C1 segment of cervical spinal cord (tissue), 14 donors: ENCODE measurements around the gene GBF1.
"Not testable (repeated sequence)": the region's sequence is repeated elsewhere in the genome, so short reads cannot be mapped to it uniquely, and the experiment has no call there.

Source experiments
- DNase-seq, 14 donors: peaks; one replicate each; lab custom pipeline; 2025; lab: John Stamatoyannopoulos, UW

The GBF1 gene

DNA sequence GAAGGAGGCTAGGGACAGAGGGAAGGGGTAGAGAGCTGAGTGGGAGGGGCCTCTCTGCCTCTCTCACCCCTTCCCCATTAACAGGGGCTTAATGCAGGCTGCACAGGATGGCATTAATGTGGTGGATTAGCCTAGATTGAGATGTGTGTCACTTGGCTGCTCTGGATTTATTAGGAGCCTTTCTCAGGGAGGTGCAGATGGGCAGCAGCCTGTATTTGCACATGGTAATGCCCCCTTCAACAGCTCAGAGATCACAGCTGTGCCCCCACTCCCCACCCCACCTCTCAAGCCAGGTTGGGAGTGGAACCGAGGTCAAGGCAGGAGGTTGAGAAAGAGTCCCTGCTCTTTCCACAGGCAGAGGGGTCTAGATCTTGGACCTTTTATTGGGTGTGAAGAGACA is 11.3 kb upstream of the GBF1 start:
- DNase-seq = no peak

DNA sequence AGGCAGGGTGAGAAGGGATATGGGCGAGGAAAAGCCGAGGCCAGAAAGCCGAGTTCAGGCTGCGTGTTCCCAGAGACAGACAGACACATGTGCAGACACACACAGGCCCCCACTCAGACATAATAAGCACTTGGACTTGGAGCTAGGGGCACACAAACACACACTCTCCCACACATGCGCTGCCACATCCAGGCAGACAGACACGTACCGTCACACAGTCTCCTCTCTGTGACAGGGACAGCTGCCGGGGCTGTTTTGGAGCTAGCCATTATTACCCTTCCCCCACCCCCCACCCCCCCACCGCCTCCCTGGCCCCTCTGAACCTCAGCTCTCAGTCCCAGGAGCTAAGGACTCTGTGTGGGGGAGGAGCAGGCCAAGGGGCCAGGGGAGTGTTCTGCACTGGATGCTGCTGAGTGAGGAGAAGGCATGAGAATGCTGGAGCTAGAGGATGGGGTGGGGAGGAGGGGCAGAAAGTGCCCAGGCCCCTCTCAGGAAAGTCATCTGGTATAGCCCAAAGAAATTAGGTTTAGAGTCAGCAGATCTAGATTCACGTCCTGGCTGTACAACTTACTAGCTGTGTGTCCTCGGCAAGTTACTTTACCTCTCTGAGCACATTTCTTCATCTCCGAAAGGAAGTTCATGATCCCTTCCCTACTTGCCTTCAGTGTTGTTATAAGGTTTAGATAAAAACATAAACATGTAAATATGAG is 10.3 kb upstream of the GBF1 start:
- DNase-seq = no peak

DNA sequence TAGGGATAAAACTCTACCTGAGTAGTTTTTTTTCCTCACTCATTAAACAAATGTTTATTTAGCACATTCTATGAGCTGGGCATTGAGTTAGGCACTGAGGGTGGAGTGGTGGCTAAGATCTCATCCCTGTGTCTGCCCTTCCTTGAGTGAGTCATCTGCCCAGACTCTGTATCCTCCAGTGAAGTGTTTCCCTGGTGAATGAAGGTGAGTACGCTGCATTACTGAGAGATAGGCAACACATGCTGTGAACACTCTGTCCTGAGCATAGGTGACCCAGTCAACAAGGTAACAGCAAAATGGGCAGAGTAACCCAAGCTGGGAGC is 9.8 kb upstream of the GBF1 start:
- DNase-seq = no peak

DNA sequence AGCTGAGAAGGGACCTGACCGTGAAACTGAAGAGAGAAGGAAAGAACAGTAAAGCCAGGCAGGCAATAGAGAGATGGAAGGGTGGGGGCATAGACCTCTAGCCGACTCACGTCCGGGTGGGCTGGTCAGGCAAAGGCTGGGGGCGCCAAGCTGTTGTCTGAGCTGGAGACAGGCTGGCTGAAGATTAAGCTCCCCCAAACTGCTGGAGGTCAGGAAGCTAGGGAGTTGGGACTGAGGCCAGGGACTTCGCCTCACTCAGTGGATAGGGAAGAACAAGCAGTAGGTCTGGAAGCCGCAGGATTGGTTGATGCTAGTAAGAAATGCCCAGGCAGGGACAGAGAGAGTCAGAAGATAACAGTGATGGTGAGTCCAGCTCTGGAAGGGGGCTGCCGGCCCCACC is 9.3 kb upstream of the GBF1 start:
- no peak for DNase-seq

DNA sequence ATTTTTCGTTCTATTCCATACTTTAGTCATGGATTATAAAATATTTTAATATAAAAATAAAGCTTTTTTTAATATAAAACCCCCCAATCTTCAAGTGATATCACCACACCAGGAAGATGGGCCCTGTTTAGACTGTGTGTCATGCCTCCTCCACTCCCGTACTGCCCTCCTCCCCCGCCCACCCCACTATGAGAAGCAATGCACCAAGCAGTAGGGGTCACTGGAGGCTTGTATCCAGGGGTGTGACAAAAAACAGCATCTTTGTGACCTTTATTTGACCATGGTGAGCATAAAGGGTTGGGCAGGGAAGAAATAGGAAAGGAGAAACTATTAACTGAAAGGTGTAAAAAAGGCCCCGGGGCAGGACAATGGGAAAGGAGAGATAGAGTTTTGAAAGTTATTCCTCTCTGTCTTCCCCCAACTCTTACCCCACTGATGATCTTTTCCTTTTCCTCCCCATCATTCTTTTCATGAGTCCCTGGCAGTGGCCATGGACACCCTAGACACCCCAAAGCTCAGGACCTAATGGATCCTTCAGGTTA is 7.5 kb upstream of the GBF1 start:
- DNase-seq = no peak

DNA sequence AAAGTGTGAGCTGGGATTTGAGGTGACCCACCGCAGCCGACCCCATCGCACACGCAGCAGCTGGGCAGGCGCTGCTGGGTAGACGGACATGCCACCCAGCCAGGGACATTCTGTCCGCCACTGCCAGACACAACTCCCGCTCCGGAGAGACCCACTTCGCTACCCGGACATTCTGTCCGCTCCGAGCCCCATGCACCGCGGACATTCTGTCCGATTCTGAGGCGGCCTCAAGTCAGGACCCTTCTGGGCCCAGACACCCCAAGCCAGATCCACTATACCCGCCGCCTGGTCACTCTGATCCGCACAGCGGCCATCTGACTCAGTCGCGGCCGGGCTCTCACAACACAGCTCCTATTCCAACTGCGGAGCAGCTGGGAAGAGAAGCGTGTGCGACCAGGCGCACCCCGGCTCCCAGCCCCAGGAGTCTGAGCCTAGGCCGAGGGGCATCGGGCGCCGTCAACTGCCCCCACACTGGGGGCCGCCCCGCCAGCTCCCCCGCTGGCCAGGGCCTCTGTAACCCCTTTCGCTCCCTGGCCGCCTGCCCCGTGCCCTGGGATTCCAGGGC is 4.8 kb upstream of the GBF1 start:
- no peak for DNase-seq

DNA sequence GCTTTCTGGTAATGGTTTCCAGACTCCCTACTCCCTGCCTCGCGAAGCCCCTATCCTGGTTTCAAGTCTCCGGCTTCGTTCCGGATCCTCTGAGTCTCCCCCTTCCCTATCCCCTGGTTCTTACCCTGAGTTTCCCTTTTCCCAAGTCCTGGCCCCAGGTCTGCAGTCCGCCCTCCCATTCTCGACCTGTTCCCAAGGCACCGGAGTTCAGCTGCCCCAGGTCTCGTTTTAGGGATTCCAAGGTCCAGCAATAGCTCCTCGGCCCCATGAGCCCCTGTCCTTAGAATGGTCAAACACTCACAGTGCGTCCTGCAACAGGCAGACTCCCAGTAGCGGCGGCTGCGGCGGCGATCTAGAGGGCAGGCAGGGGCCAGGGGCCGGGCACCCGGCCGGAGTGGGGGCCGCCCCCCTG is 4.3 kb upstream of the GBF1 start:
- no peak for DNase-seq

DNA sequence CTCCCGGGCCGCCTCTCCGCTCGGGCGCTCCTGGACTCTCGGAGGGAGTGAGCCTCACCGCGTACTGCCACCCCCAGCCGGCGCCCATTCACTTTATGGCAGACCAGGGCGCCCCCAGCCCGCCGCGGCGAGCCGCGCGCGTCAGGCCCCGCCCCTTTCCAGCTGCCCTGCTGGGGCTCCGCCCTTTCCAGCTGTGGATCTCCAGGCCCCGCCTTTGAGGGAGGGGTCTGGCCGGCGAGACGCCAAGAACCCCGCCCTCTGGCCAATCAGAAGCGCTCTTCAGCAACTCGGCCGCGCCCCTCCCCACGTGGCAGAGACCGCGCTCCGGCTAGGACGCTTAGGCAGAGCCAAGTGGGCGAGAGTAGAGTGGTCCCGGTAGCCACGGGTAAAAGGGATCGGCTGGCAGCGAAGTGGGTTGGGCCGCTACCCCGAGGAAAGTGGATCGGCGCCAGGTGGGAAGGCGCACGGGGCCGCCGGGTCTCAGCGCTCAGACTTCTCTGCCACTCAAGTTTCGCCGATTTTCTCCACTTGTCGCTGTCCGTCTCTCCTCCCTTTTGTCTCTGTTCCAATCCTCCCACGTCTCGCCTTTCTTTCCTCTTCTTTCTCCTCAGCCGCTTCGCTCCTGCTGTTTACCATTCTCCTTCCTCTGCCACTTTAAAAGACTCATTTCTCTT is 3.8 kb upstream of the GBF1 start, which contains the start of gene PITX3:
TSS of gene PITX3 (minus strand) at position 69 of the 674 bp plus-strand sequence. CDS start 9,432 bp downstream, outside the sequence.
- peak in 10 of 14 donors; percentile 5 to 68 (median 35) for DNase-seq

DNA sequence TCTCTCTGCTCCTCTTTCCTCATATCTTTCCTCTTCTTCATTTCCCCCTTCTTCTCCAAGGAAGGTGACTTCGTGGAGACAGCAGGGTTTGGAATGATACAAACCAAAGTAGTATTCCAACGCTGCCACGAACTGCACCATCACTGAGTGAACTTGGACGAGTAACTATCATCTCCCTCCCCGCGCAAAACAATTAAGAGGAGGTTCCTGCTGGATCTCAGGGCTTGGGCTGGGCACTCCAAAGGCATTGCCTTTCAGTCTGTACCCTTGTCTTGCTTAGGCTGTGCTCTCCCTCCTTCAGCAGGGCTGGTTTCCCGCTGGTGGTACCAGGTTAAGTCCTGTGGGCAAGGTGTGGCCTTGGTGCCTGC is 3.2 kb upstream of the GBF1 start:
- no peak for DNase-seq

DNA sequence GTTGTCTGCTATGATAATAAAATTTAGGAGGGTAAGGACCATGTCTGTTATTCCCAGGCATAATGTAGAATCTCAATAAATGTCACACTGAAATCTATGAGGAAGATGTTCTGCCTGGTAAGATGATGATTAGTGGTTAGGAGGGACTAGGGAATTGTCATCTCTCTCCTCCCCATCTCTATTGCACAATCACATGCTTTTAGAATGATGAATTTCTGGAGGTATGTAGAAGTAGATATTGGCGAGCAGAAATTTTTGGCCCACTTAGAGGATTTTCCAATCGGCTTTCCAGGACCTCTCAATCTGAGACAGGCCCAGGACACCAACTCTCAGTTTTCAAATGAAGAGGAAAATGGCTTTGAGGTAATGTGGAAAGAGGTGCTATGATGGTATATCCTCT is 2.0 kb upstream of the GBF1 start:
- no peak for DNase-seq

DNA sequence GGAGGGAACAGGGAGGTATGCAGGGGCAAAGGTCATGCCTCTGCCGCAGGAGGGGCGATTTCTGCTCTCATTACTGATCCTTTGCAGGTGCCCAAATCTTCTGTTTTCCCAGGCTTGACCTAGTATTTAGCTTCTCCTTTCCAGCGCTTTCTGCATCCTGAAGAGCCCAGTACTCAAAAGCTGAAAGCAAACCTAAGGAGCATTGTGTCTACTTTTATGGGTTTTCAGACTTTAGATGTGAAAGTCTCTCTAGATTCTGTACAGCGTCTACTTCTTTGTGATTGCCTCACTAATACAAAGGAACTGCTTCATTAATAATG is 560 bp downstream of the GBF1 start:
- no peak for DNase-seq

DNA sequence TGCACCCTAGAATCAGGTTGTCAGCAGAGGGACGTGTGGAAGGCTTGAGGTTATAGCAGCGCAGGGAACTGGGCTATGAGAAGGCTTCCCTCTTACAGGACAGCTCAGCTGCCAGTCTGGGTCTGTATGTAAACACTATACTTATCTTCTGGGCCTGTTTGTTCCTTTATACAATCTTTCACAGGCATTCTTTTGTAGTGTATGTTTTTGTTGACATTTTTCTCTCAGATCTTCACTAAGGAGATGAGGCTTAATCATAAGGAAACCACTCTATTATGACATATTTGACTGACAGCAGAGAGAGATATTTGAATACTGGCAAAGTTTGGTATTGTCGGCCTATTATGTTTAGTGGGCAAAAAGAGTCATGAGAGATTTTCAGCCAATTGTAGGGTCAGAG is 929 bp downstream of the GBF1 start:
- DNase-seq = no peak

DNA sequence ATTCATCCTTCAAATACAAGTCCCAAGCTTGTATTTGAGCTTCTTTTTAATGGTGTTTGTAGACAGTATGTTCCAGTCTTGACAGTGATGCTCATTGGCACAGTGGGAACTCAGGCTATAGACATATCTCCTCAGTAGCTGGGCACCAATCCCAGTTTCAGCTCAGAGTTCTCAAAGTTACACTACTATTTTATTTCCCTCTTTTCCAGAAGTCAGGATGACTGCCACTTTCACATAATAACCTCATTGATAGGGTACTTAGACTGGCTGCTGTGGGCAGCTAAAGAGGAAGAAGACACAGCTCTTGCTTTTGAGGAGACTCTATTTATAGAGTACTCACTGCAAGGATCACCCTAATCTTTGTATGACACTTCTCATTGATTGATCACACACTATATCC is 2.4 kb downstream of the GBF1 start:
- DNase-seq = no peak

DNA sequence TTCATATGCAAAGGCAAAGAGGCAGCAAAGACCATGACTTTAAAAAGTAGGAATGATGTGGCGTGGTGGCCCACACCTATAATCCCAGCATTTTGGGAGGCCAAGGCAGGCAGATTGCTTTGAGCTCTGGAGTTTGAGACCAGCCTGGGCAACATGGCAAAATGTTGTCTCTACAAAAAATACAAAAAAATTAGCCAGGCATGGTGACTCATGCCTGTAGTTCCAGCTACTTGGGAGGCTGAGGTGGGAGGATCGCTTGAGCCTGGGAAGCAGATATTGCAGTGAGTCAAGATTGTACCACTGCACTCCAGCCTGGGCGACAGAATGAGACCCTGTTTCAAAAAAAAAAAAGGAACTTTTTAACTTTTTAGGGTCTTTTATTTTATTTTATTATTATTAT is 7.2 kb downstream of the GBF1 start:
- not testable (repeated sequence) for DNase-seq

DNA sequence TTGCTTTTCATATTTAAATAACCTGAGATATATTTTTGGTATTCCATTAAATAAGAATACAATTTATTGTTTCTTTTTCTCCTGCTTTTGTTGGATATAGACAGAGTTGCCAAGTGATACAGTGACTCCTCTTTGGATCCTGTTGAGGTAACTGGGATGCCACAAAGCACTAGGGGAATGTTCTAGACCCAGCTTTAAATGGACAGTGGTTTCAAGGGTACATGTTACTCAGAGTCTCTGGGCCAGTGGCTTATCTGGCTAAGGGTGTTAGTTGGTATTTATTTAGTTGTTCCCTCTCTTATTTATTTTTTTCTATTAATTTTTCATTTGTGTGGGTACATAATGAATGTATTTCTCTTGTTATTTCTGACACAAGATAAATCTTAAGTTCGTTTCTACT is 9.1 kb downstream of the GBF1 start:
- DNase-seq = no peak

DNA sequence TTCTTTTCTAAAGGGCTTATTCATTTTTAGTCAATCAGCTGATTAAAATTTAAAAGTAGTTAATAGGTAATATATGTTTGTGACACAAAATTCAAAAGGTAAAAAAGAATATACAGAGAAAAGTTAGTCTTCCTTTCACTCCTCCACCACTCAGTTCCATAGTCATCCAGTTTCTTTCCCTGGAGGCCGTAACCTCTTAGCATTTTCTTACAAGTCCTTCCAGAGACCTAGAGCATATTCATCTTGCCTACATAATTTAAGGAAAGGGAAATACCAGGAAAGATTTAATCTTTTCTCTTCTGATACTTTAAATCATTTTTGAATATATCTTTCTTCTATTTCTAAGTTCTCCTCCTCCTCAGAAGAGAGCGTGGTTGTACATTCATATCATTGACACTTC is 10.1 kb downstream of the GBF1 start:
- no peak for DNase-seq

DNA sequence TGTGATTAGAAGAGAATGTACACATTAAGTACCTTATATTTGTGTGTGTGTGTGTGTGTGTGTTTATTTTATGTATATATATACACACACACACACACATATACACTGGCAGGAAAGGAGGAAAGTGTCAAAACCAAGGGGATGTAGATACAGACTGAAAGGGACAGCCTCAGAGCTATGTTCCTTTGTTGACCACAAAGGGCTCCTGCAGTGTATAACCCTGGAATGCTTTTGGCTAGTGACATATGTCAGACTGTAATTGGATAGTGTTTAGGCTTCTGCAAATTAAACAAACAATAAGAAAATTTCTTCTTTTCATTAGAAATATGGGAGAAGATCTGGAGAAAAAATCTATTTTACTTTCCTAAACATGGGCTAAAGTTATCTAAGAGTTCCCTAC is 15.9 kb downstream of the GBF1 start:
- no peak for DNase-seq

DNA sequence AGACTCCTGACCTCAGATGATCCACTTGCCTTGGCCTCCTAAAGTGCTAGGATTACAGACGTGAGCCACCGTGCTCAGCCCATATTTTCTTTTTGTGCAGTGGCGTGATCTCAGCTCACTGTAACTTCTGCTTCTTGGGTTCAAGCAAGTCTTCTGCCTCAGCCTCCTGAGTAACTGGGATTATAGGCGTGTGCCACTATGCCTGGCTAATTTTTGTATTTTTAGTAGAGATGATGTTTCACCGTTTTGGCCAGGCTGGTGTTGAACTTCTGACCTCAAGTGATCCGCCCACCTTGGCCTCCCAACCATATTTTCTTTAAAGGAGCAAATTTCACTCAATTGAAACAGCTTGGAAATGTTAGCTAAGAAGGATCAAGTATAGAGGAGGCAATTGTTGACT is 16.5 kb downstream of the GBF1 start:
- no peak for DNase-seq

DNA sequence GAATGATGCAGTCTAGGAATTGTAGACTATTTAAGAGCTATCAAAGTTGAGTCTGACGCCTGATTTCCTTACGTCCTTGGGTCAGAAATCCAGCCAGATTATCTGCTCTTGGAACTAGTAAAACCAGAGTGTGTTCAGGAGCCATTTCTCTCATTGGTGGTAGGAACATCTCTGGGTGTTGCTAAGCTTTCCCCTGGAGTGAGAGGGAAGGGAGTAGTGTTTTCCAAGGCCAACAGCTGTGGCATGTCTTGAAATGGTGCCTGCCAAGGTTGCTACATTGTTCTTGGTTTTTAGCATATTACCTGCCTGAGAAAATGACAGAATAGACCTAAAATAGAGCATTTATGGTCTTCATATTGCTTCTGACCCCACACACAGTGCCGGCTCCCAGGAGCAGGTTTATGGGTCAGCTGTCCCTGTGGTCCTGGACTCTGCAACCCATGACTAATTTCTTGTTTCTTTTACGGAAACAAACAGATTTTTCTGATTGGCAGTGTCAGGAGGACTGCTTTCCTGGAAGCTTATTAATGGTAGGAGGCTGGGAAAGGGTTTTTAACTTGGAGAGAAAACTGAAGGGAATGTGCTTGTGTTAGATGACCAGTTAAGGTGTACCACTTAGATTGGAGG is 17.5 kb downstream of the GBF1 start:
- DNase-seq = no peak

DNA sequence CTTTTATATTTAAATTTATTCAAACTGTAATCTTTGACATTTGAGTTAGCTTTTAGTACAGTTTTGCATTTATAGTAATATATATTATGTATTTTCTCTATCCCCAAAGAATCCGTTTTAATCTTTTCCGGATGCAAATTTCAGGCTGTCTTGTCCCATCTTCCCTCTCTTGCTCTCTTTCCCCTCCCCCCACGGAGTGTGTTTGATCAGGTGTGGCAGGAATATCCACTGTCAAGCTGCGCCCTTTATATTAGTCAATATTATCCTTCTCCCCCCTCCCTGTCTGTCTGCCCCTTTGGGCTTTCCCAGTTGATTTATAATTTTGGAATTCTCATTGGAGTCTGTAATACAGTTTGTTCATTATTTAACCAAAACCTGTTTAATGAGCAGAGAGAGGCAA is 19.0 kb downstream of the GBF1 start:
- DNase-seq = no peak

DNA sequence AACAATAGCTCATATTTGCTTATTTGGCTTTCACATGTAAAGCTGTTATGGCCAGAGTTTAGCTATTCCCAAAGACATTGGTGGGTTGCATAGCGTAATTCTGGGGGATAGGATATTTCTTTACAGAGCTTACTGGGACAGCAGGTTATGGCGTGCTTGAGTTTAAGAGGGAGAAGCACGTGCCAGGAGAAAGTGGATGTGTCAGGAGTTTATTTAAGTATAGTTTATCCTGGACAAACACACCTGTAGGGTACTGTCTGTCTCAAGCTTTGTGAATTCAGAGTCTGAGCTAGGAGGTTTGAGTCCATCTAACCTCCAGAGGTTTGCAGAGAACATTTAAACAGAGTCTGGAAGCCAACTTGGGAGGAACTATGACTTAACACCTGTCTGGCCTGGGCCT is 21.3 kb downstream of the GBF1 start:
- no peak for DNase-seq

DNA sequence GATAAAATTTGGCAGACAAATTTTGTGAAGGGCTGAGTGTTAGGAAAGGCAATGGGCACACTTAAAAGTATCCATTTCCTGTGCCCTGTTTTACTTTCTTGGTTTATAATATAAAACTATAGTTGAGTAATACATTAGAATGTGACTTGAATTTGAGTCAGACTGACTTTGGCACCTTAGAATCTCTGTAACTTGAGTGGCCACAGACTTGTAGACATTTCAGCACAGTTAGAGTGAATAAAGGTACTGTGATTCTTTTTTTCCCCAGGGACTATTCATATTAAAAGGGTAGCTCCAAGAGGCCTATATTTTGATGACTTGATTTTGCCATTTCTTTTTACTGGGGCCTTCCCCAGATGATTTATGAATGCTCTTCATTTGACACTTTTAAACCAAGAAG is 22.4 kb downstream of the GBF1 start:
- no peak for DNase-seq

DNA sequence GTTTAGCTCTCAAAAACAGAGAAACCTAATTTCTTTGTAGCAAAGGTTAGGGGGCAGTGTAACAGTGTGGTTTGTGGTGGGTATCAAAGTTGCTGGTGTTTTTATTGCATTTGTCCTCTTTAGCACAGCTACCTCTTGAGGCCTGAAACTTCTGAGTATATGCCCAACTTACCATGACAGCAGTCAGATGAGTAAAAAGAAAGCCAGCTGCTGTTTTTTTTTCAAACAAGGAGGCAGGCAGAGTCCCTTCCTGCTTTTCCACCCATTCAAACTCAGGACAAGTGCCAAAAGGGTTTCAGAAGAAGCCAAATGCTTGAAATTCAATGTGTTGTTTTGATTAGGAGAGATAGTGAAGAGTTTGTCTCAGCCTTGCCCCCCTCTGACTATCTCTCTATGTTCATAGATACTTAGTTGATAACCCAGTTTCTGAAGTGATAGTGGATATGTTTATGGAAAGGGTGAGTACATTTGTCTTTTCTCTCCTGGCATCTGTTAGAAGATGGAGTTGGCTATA is 23.1 kb downstream of the GBF1 start:
- DNase-seq = no peak
